ENCODE results near the gene CACNG6.

The CACNG6 gene

GRCh38 chr19:53977991-53978731 is 13.3 kb upstream of the CACNG6 start:
- no peak for TF ChIP-seq CREB1 (IDR thresholded peaks at IDR 0.05; ENCODE audit: low read depth)
- TF ChIP-seq YY1 (IDR thresholded peaks at IDR 0.05; ENCODE audit: low read depth), result no peak

DNA sequence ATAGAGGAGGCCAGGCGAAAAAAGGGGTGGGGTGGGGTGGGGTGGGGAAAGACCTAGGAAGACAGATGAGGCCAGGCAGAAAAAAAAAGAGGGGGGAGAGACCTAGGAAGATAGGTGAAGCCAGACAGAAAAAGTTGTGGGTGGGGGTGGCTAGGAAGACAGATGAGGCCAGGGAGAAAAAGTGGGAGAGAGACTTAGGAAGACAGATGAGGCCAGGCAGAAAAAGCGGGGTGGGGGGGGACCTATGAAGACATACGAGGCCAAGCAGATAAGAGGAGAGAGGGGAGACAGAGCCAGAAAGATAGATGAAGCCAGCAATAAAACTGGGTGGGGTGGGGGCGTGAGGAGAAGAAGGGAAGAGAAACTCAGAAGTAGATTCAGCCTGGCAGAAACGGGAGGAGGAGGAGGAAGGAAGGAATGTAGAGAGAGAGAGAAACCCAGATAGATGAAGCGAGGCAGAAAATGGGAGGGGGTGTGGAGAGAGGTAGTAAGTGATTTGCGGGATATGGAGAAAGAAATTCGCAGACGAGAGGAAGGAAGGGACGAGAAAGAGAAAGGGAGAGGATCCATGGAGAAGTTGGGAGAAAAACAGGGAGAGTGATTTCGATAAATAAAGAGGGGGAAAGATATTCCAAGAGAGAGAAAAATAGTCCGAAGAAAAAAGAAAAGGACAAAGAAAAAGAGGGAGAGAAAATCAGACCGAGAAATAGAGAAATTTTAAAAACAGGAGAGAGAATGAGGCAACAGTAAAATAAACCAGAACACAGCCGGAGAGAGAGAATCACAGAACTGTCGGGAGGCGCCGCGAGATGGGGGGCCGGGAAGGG is 12.2 kb upstream of the CACNG6 start:
- TF ChIP-seq TEAD4 (IDR thresholded peaks at IDR 0.05) (no peak), TCF12 (IDR thresholded peaks at IDR 0.05; ENCODE audit: low read depth) (no peak), YY1 (IDR thresholded peaks at IDR 0.05; ENCODE audit: low read depth) (no peak), MAX (IDR thresholded peaks at IDR 0.05) (no peak), TAF1 (IDR thresholded peaks at IDR 0.05; ENCODE audit: low read depth) (no peak), EP300 (IDR thresholded peaks at IDR 0.05; ENCODE audit: borderline replicate concordance) (no peak), RAD21 (IDR thresholded peaks at IDR 0.05; ENCODE audit: low read depth) (no peak), CEBPB (IDR thresholded peaks at IDR 0.05) (no peak), FOXM1 (IDR thresholded peaks at IDR 0.05; ENCODE audit: borderline replicate concordance, low read depth) (no peak), ZBTB7A (IDR thresholded peaks at IDR 0.05; ENCODE audit: low read depth) (no peak), EGR1 (IDR thresholded peaks at IDR 0.05) (no peak), REST (IDR thresholded peaks at IDR 0.05; ENCODE audit: low read depth) (no peak), NFIC (IDR thresholded peaks at IDR 0.05) (no peak), CREB1 (IDR thresholded peaks at IDR 0.05; ENCODE audit: low read depth) (no peak)
- TF ChIP-seq, protein P1, sequence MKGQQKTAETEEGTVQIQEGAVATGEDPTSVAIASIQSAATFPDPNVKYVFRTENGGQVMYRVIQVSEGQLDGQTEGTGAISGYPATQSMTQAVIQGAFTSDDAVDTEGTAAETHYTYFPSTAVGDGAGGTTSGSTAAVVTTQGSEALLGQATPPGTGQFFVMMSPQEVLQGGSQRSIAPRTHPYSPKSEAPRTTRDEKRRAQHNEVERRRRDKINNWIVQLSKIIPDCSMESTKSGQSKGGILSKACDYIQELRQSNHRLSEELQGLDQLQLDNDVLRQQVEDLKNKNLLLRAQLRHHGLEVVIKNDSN (IDR thresholded peaks at IDR 0.05), result no peak

- TF ChIP-seq CREB1 (IDR thresholded peaks at IDR 0.05; ENCODE audit: low read depth) (no peak), REST (IDR thresholded peaks at IDR 0.05; ENCODE audit: low read depth) (no peak), MAX (IDR thresholded peaks at IDR 0.05) (no peak), NFIC (IDR thresholded peaks at IDR 0.05) (no peak), ZBTB7A (IDR thresholded peaks at IDR 0.05; ENCODE audit: low read depth) (no peak), TEAD4 (IDR thresholded peaks at IDR 0.05) (no peak), TCF12 (IDR thresholded peaks at IDR 0.05; ENCODE audit: low read depth) (no peak), EP300 (IDR thresholded peaks at IDR 0.05; ENCODE audit: borderline replicate concordance) (no peak), CEBPB (IDR thresholded peaks at IDR 0.05) (no peak), TAF1 (IDR thresholded peaks at IDR 0.05; ENCODE audit: low read depth) (no peak), RAD21 (IDR thresholded peaks at IDR 0.05; ENCODE audit: low read depth) (no peak), EGR1 (IDR thresholded peaks at IDR 0.05) (no peak), YY1 (IDR thresholded peaks at IDR 0.05; ENCODE audit: low read depth) (no peak), FOXM1 (IDR thresholded peaks at IDR 0.05; ENCODE audit: borderline replicate concordance, low read depth) (no peak)
- TF ChIP-seq, protein P1 (IDR thresholded peaks at IDR 0.05), result no peak
Measured at GRCh38 chr19:53980539-53981375, 10.7 kb upstream of the CACNG6 start.

DNA sequence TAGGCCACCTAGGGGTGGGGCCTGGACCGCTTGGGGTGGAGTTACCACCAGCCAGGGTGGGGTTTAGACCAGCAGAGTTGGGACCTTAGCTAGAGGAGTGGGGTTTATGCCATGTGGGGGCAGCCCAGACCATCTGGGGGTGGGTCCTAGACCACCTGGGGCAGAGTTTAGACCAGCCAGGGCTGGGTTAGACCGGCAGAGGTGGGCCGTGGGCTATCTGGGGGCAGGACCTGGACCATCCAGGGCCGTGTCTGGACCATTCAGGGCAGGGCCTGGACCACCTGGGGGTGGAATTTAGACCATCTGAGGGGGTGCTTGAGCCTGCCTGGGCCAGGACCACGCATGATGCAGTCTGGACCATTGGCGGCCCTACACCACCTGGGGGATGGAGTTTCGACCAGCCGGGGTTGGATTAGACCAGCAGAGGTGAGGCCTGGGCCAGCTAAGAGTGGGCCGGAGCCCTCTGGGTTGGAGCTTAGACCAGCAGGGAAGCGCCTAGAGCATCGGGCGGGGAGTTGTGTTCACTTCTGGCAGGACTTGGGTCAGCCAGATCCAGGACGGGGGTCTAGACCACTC is 10.0 kb upstream of the CACNG6 start:
- TF ChIP-seq CREB1 (IDR thresholded peaks at IDR 0.05; ENCODE audit: low read depth) (no peak), EP300 (IDR thresholded peaks at IDR 0.05; ENCODE audit: borderline replicate concordance) (no peak), TAF1 (IDR thresholded peaks at IDR 0.05; ENCODE audit: low read depth) (no peak), ZBTB7A (IDR thresholded peaks at IDR 0.05; ENCODE audit: low read depth) (no peak), FOXM1 (IDR thresholded peaks at IDR 0.05; ENCODE audit: borderline replicate concordance, low read depth) (no peak), NFIC (IDR thresholded peaks at IDR 0.05) (no peak), RAD21 (IDR thresholded peaks at IDR 0.05; ENCODE audit: low read depth) (no peak), TEAD4 (IDR thresholded peaks at IDR 0.05) (no peak), EGR1 (IDR thresholded peaks at IDR 0.05) (no peak), REST (IDR thresholded peaks at IDR 0.05; ENCODE audit: low read depth) (no peak), TCF12 (IDR thresholded peaks at IDR 0.05; ENCODE audit: low read depth) (no peak), MAX (IDR thresholded peaks at IDR 0.05) (no peak), YY1 (IDR thresholded peaks at IDR 0.05; ENCODE audit: low read depth) (no peak), CEBPB (IDR thresholded peaks at IDR 0.05) (no peak)
- TF ChIP-seq, protein P1 (IDR thresholded peaks at IDR 0.05), result no peak
